Esophagus muscularis mucosa (tissue), 4 donors: Measurements from ENCODE around the gene COPB2.

Source experiments
- CTCF ChIP-seq, 3 experiments: fragments of 200-600 bp in 2 of 3; fragments of 450-650 bp in 1 of 3; sonication (generic) in 2 of 3; IDR thresholded peaks; one replicate each; pipeline ENCODE4 v1.5.1; 2017 to 2019; ENCODE audit warnings: antibody characterized with exemption in 3 of 3, mild to moderate bottlenecking in 2 of 3, moderate library complexity in 1 of 3
- EP300 ChIP-seq: sonication (generic); formaldehyde crosslinking; IDR thresholded peaks from one replicate; pipeline ENCODE4 v1.6.1; 2017; ENCODE audit warnings: antibody characterized with exemption
- POLR2A ChIP-seq: fragments of 450-650 bp; IDR thresholded peaks from one replicate; pipeline ENCODE4 v1.6.1; 2017; ENCODE audit warnings: antibody characterized with exemption, moderate library complexity, mild to moderate bottlenecking, low read depth
- POLR2AphosphoS5 ChIP-seq, 2 donors: sonication (generic); formaldehyde crosslinking; IDR thresholded peaks; one replicate each; pipeline ENCODE4 v1.6.1; 2017; ENCODE audit warnings: antibody characterized with exemption in 2 of 2

GRCh38 chr3:139339219-139339906, 50.1 kb downstream of the COPB2 start:
- TF ChIP-seq EP300 (no peak), POLR2A (no peak), POLR2AphosphoS5 (IDR thresholded peaks at IDR 0.05) (no peak), CTCF (IDR thresholded peaks at IDR 0.05) (no peak)
